GM12801 (cell line): ENCODE measurements around the gene VEGFA.

Experiments
- TF ChIP-seq, protein P1 (sequence below): IDR thresholded peaks from one replicate; pipeline ENCODE4 v1.5.1; 2011; ENCODE audit warnings: control low read depth; ENCODE audit not compliant: insufficient read length; ENCODE audit errors: extremely low read depth

Gene VEGFA

DNA sequence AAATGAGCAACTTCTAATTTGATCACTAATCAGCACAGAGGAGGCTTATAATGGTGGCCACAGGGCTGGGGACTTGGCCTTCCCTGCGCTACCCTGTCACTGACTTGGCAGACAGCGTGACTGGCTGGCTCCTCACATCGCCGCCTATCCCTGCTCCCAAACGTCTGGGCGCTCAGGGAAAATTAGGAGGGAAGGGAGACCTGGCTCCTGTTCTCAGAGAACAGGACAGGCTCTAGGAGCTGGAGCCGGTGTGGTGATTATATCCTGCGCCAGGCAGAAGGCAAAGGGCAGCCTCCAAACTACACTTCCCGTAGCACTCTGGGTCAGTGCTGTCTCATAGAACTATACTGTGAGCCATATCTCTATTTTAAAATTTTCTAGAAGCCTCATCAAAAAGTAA lies 53.4 kb downstream of the VEGFA start:
- TF ChIP-seq, protein P1, sequence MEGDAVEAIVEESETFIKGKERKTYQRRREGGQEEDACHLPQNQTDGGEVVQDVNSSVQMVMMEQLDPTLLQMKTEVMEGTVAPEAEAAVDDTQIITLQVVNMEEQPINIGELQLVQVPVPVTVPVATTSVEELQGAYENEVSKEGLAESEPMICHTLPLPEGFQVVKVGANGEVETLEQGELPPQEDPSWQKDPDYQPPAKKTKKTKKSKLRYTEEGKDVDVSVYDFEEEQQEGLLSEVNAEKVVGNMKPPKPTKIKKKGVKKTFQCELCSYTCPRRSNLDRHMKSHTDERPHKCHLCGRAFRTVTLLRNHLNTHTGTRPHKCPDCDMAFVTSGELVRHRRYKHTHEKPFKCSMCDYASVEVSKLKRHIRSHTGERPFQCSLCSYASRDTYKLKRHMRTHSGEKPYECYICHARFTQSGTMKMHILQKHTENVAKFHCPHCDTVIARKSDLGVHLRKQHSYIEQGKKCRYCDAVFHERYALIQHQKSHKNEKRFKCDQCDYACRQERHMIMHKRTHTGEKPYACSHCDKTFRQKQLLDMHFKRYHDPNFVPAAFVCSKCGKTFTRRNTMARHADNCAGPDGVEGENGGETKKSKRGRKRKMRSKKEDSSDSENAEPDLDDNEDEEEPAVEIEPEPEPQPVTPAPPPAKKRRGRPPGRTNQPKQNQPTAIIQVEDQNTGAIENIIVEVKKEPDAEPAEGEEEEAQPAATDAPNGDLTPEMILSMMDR: no peak

DNA sequence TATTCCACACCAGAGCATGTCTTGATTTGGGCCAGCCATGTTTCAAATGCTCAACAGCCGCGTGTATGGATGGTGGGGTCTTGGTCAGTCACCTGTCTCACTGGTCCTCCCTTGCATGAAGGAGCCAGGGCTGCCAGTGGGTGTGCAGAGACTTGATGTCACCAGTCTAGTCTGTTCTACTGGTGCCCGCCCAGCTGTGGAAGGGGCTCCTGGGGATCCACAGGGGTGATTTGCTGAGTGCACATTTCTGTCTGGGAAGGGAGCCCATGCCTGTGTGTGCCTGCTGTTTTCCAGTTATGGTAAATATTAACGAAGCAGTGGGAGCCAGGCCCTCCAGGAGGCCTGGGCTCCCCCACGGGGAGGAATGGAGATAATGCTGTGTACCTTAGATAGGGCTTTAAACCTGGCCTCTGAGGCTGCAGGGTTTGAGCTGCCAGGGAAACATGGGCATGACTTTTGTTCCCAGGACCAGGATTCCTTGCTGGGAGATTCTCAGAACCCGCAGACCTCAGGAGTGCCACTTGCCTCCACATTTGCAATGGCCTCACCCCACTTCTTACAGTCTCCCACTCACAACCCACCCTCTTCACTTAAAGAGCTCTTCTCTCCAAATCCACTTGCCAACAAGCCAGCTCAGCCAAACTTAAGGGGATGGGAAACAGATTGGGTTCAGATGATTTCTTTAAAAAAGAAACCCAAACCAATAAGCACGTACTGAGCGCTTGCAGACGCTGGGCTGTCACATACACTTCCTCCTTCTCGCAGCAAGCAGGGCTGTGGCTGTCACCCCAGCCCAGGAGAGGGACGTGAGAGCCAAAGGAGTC lies 54.1 kb downstream of the VEGFA start:
- TF ChIP-seq, protein P1: no peak

DNA sequence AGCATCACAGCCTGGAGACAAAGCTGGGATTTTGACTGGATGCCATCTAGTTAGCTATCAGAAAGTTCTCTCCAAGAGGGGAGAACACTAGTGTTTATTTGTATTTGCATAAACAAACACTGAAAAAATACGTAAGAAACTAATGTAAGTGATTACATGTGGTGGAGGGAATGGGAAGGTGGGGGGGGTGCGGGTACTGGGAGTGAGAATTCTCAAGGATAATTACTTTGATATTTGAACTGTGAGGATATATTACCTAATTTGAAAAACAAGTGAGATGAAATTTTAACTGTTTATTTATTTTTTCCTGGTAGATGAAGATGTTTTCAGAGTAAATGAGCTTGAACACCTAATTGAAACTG lies 54.7 kb downstream of the VEGFA start:
- TF ChIP-seq, protein P1: no peak

DNA sequence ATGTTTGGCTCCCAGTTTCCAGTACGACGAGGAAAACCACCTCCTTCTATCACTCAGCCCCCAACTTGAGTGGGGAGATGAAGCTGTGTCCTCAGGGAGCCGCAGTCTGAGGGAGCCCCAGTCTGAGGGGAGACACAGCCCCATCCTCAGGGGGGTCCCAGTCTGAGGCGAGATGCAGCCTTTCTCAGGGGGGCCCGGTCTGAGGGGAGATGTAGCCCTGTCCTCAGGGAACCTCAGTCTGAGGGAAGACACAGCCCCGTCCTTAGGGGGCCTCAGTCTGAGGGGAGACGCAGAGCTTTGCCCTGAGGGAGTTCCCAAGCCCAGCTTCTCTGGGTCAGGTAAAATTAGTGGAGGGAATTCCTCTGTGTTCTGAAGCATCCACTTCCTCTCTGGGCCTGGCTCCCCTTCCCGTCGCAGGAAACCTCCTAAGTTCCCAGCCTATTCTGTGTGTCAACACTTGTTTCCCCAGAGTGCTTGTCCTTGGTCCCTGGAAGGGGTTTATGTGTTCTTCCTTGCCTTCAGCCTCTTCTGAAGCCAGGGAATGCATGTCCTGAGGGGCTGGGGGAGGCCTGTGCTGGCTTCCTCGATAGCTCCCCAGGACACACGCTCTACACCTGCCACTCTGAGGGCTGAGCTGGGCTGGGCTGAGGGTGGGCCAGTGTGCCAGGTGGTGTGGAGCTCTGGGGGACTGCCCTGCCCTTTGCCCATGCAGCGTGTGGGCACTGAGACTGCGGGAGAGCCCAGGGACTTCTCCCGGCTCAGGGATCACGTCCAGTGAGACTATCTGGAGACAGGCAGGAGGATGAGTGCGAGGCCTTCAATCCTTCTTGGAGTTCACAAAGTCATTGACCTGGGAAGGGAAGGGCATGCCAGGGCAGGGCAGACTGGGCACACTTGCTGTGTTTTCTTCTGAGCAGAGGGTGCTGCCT lies 55.4 kb downstream of the VEGFA start:
- TF ChIP-seq, protein P1: no peak

DNA sequence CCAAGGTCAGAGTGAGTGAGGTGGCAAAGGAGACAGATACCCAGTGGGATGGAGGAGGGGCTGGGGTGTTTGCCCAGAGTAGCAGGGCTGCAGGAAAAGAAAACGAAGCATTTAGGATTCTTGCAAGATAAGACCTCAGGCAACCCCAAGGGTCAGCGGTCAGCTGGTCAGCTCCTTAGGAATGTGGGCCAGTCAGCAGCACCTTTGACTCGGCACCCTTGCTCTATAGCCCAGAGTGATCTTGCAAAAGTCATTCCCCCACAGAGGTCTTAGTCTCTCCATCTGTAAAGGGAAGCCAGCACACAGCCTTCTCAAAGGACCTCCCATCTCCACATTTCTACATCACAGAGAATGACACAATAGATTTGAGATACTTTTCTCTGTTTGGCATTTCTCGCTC lies 56.7 kb downstream of the VEGFA start:
- TF ChIP-seq, protein P1: no peak

DNA sequence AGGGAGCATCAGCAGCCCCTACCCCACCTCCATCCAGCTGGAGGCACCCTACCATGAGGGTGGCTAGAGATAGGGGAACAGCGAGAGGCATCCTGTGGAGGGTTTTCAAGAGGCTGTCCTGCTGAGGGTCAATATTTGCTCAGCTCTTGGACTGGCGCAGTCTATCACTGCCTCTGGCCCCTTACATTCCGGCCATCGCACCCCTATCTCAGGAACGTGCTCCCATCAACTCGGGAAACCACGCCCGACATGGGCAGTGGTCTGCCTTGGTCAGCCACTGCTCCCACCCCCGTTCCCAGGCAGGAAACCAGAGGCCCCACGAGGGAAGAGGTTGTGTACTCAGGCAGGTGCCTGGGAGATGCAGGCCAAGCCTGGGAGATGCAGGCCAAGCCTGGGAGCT lies 57.9 kb downstream of the VEGFA start:
- TF ChIP-seq, protein P1: no peak

DNA sequence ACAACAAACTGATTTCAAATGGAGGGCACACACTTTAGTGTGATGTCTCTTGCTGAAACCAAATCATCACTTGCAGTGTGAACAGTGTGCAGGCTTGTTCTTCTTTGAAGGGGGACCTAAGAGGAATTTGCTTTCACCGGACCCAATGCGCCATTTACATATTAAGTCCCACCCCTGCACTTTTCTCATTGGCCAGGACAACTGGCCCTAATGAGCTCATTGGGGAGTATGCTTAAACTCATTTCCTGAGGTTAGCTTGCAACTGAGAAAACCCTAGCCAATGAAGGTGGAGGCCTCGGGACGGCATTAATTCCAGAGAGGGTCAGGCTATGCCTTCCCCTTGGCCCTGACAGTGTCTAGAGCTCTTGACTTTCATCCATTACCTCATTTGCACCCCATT lies 58.7 kb downstream of the VEGFA start:
- TF ChIP-seq, protein P1: no peak
